T-helper 2 cell treated with Interferon-gamma antibody and Interleukin-4, amounts not matched to agents 5 μg/mL and 100 μg/mL, for 36 hours (primary cell): ENCODE data around the gene MAP2K5.

ENCODE experiments used
- DNase-seq: peaks from one replicate; pipeline ENCODE4 v3.0.0; 2021; ENCODE audit warnings: low spot score
- H3K27ac Mint-ChIP-seq: one replicate; pipeline ENCODE4 v1.8.0; 2021; ENCODE audit warnings: mild to moderate bottlenecking, mixed read lengths
- H3K27me3 Mint-ChIP-seq: one replicate; pipeline ENCODE4 v1.8.0; 2021; ENCODE audit warnings: low read depth, mixed read lengths
- H3K36me3 Mint-ChIP-seq: one replicate; pipeline ENCODE4 v1.8.0; 2021; ENCODE audit warnings: low read depth, mixed read lengths
- H3K4me1 Mint-ChIP-seq: one replicate; pipeline ENCODE4 v1.8.0; 2021; ENCODE audit warnings: low read depth, mixed read lengths
- H3K4me3 Mint-ChIP-seq: one replicate; pipeline ENCODE4 v1.8.0; 2022; ENCODE audit warnings: mild to moderate bottlenecking, moderate library complexity, mixed read lengths
- H3K9me3 Mint-ChIP-seq: one replicate; pipeline ENCODE4 v1.8.0; 2021; ENCODE audit warnings: mixed read lengths

MAP2K5 gene

GRCh38 chr15:67826717-67827561 is 284.4 kb downstream of the MAP2K5 start:
- no peak for DNase-seq
- Mint-ChIP-seq H3K27ac (no peak overlapping the region), H3K4me1 (peaks cover 8% of the 10 kb centered on the region), H3K4me3 (no peak overlapping the region), H3K27me3 (peaks cover 72% of the 10 kb centered on the region), H3K9me3 (no peaks in the 10 kb centered on the region), H3K36me3 (peaks cover 6% of the 10 kb centered on the region)

GRCh38 chr15:67827562-67828277 is 285.2 kb downstream of the MAP2K5 start:
- Mint-ChIP-seq H3K4me3 (no peak overlapping the region), H3K27me3 (peaks cover 71% of the 10 kb centered on the region), H3K4me1 (peaks cover 8% of the 10 kb centered on the region), H3K36me3 (peaks cover 6% of the 10 kb centered on the region), H3K27ac (peak overlapping the region; percentile 70), H3K9me3 (no peaks in the 10 kb centered on the region)
- no peak for DNase-seq

- Mint-ChIP-seq H3K4me1 (peaks cover 12% of the 10 kb centered on the region), H3K27me3 (peaks cover 76% of the 10 kb centered on the region), H3K9me3 (no peaks in the 10 kb centered on the region), H3K36me3 (peaks cover 6% of the 10 kb centered on the region), H3K4me3 (peak overlapping the region; percentile 1), H3K27ac (peak overlapping the region; percentile 70)
- DNase-seq, result no peak
Measured at GRCh38 chr15:67828278-67828968, 285.9 kb downstream of the MAP2K5 start.

DNA sequence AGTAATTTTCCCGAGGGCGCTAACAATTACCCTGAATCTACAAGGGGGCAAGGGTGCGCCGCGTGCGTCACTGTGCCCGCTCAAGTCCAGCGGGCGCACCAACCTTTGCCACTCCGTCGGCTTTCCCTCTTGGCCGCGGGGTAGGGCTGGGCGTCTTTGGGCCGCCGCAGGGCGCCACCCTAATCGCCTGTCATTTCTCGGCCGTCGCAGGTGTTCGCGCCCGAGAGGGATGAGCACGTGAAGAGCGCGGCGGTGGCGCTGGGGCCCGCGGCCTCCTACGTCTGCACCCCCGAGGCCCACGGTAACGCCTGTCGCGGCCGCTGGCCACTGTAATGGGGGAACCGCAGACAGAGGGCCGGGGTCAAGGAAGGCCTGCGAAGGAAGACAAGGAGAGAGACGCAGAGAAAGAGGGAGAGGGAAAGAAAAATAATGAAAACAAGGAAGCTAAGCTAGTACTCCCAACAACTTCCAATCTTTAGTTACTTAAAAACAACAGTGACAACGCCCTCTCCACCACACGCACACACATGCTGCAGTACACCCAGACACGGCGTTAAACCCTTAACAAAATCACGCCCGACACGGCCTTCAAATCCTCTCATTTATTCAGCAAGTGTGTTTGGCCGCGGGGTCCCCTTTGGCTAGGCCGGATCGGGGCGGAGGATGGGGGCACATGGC is 286.6 kb downstream of the MAP2K5 start:
- H3K4me1 Mint-ChIP-seq, result peaks cover 10% of the 10 kb centered on the region
- peak overlapping the region; percentile 13 for H3K4me3 Mint-ChIP-seq
- peaks cover 76% of the 10 kb centered on the region for H3K27me3 Mint-ChIP-seq
- H3K9me3 Mint-ChIP-seq, result no peaks in the 10 kb centered on the region
- peak overlapping the region; percentile 12 for H3K27ac Mint-ChIP-seq
- no peak for DNase-seq
- H3K36me3 Mint-ChIP-seq, result peaks cover under 1% of the 10 kb centered on the region

GRCh38 chr15:67829647-67830504 is 287.4 kb downstream of the MAP2K5 start:
- Mint-ChIP-seq H3K27me3 (peaks cover 76% of the 10 kb centered on the region), H3K4me3 (no peak overlapping the region), H3K9me3 (no peaks in the 10 kb centered on the region), H3K4me1 (peaks cover 11% of the 10 kb centered on the region), H3K27ac (peak overlapping the region; percentile 31), H3K36me3 (no peaks in the 10 kb centered on the region)
- no peak for DNase-seq

DNA sequence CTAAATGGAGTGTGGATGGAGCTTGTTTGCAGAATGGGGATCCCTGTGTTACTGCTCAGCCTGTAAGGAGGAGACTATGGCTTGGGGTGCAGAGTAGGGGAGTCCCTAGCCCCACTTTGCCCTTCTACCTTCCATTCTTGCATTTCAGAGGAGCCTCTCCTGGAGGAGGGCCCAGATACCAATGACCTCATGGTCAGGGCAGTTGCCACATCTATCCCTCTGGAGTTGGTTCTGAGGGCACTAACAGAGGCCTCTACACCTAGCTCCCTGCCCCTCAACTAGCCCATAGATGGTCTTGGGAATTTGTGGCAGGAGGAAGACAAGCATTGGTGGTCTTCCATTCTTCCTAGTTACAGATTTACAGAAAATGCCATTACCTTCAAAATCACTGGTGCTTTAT is 288.9 kb downstream of the MAP2K5 start:
- H3K9me3 Mint-ChIP-seq, result no peaks in the 10 kb centered on the region
- DNase-seq, result no peak
- H3K36me3 Mint-ChIP-seq, result no peaks in the 10 kb centered on the region
- H3K27me3 Mint-ChIP-seq, result peaks cover 77% of the 10 kb centered on the region
- no peak overlapping the region for H3K27ac Mint-ChIP-seq
- H3K4me3 Mint-ChIP-seq, result no peak overlapping the region
- peaks cover 19% of the 10 kb centered on the region for H3K4me1 Mint-ChIP-seq

- no peak for DNase-seq
- H3K4me3 Mint-ChIP-seq, result no peak overlapping the region
- H3K4me1 Mint-ChIP-seq, result peaks cover 22% of the 10 kb centered on the region
Measured at GRCh38 chr15:67832031-67832551, 289.6 kb downstream of the MAP2K5 start.

DNA sequence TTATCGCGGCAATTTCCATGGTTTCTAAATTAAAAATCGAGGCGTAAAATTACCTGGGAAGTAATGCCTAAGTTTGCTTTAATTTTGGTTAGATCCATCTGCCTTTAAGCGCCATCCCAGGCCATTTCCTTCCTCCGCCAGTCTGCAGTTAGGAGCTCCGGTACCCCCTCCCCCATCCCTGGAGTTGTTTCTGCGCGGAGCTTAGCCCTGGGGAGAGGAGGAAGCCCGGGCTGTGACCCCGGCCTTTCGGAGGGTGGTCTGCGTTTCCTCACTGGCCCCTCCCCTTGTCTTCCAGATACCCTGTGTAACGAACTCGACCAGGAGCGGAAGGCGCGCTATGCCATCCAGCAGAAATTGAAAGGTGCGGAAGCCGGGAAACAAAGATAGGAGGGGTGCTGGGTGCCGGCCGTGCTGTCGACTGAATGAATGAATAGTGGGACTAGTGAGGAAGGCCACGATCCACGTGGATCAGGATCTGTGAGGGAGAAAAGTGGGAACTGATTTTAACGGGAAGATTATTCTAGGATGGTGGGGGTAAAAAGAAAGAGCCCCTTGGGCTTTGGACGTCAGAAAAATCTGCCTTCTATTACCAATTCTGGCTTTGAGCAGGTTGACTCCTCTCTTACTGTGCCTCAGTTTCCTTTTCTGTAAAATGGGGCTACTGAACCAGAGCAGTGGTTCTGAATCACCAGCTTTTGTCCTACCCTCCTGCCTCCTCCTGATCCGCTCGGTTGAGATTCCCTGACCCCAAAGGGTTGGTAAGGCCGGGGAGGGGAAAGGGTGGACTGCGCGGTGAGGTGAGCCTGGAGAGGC is 290.6 kb downstream of the MAP2K5 start:
- Mint-ChIP-seq H3K36me3 (no peaks in the 10 kb centered on the region), H3K4me1 (peaks cover 23% of the 10 kb centered on the region), H3K27me3 (peaks cover 90% of the 10 kb centered on the region), H3K4me3 (peak overlapping the region; percentile 45), H3K27ac (no peak overlapping the region), H3K9me3 (no peaks in the 10 kb centered on the region)
- DNase-seq, result no peak

More at GRCh38 chr15:67832031-67832551, 289.6 kb downstream of the MAP2K5 start:
- Mint-ChIP-seq H3K27me3 (peaks cover 82% of the 10 kb centered on the region), H3K9me3 (no peaks in the 10 kb centered on the region), H3K27ac (no peak overlapping the region), H3K36me3 (no peaks in the 10 kb centered on the region)

- peaks cover 23% of the 10 kb centered on the region for H3K4me1 Mint-ChIP-seq
- H3K4me3 Mint-ChIP-seq, result peak overlapping the region; percentile 77
- peaks cover 90% of the 10 kb centered on the region for H3K27me3 Mint-ChIP-seq
- H3K27ac Mint-ChIP-seq, result no peak overlapping the region
- no peaks in the 10 kb centered on the region for H3K36me3 Mint-ChIP-seq
- no peak for DNase-seq
- H3K9me3 Mint-ChIP-seq, result no peaks in the 10 kb centered on the region
Measured at GRCh38 chr15:67833710-67834511, 291.4 kb downstream of the MAP2K5 start.

- H3K27me3 Mint-ChIP-seq, result peaks cover 83% of the 10 kb centered on the region
- DNase-seq, result no peak
Measured at GRCh38 chr15:67834581-67835296, 292.2 kb downstream of the MAP2K5 start.

More at GRCh38 chr15:67834581-67835296, 292.2 kb downstream of the MAP2K5 start:
- Mint-ChIP-seq H3K9me3 (no peaks in the 10 kb centered on the region), H3K4me3 (peak overlapping the region; percentile 74), H3K27ac (no peak overlapping the region), H3K4me1 (peaks cover 28% of the 10 kb centered on the region), H3K36me3 (no peaks in the 10 kb centered on the region)
